Fibroblast of pulmonary artery (primary cell): Measurements from ENCODE around the gene TPRX2.
"Not testable (repeated sequence)": the region's sequence is repeated elsewhere in the genome, so short reads cannot be mapped to it uniquely, and the experiment has no call there.

Source experiments
- DNase-seq: peaks from one replicate; pipeline ENCODE4 v3.0.0-alpha.2; 2010; ENCODE audit warnings: low read depth
- H3K4me3 ChIP-seq: replicated peaks from 2 replicates; pipeline ENCODE4 v1.5.1; 2011; ENCODE audit warnings: low read depth, mild to moderate bottlenecking, control low read depth, low read length, moderate library complexity
- CTCF ChIP-seq: IDR thresholded peaks from 2 replicates; pipeline ENCODE4 v1.5.1; 2011; ENCODE audit warnings: mild to moderate bottlenecking, control low read depth, low read length, inconsistent platforms; ENCODE audit errors: missing control alignments

The TPRX2 gene

GRCh38 chr19:47899335-47899734 is 40.3 kb downstream of the TPRX2 start:
- no peak for DNase-seq
- no peak overlapping the region for H3K4me3 ChIP-seq
- no peak for TF ChIP-seq CTCF

GRCh38 chr19:47901370-47901769 is 42.3 kb downstream of the TPRX2 start:
- no peak for TF ChIP-seq CTCF
- DNase-seq = no peak
- no peak overlapping the region for H3K4me3 ChIP-seq

GRCh38 chr19:47909350-47909749 is 50.3 kb downstream of the TPRX2 start:
- H3K4me3 ChIP-seq = not testable (repeated sequence)

GRCh38 chr19:47910191-47910590 is 51.2 kb downstream of the TPRX2 start:
- not testable (repeated sequence) for H3K4me3 ChIP-seq, DNase-seq

More at GRCh38 chr19:47909350-47909749, 50.3 kb downstream of the TPRX2 start:
- DNase-seq = not testable (repeated sequence)
